Subcutaneous preadipocyte (primary cell): ENCODE data around the gene OTX2. TPM values are rescaled to one million over a fixed set of nuclear protein-coding genes. Genes with fewer than 3 reads are reported as not detected.

Experiments
- small RNA-seq: library from RNA; depleted of rRNA; stranded (forward); fragments of <200 nt; gene quantifications from one replicate; pipeline ENCODE3, GENCODE V24; 2012
- total RNA-seq: library from RNA; depleted of rRNA; stranded (reverse); fragments of >200 nt; gene quantifications from 2 replicates; pipeline ENCODE4 v1.2.3, GENCODE V29; 2012

OTX2 gene
- not detected in 2 replicates for total RNA-seq

DNA sequence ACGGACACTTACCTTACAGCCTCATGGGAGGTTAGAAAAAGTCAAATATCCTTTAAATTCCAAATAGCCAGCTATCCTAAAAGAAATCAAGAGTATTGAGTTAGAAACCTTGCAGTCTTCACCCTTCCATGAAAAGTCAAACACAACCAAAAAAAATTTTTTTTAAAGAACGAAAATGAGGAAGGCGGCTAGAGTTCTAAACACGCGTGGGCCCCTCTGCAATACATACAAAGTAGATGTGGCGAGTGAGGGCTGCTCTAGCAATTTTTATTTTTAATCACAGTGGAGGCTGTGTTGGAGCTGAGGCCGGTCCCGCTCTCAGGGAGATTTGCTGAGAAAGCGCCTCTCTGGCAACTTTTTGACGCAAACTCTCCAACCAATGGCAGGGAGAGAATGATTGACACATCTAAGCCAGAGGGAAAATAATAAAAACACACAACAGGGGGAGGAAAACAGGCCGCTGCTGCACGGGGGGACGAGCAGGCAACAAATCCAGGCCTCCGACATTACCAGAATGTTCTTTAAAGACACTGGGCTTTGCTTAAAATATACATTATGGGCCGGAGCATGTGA lies at the start of gene OTX2:
Gene OTX2, minus strand, starts transcription at position 333 of the 573 bp plus-strand sequence. CDS start 5,023 bp downstream, outside the sequence.

Small RNAs within 50 kb of the gene (small RNA-seq; reads per million reads assigned to genes)
- gene RN7SL461P (not detected), gene RNU6-1204P (not detected)

Other genes with a start within 250 kb of the OTX2 start
- gene TMEM260, start 230.7 kb downstream of the OTX2 start, total RNA-seq = 10.7 and 17.8 TPM in 2 replicates